Trophoblast cell (in vitro differentiated cells and primary cell): ENCODE measurements around the gene TUSC1.

Experiments used
- DNase-seq, 2 donors: peaks; one replicate each; pipeline ENCODE4 v3.0.0-alpha.2; 2016
- H2AFZ ChIP-seq: 2 replicates; pipeline ENCODE4 v1.6.1; 2013; ENCODE audit warnings: low read length, moderate library complexity, mild to moderate bottlenecking; ENCODE audit not compliant: insufficient read depth, poor library complexity
- H2AK5ac ChIP-seq: 2 replicates; pipeline ENCODE4 v1.6.1; 2013; ENCODE audit warnings: mild to moderate bottlenecking, low read length
- H2BK120ac ChIP-seq: 2 replicates; pipeline ENCODE4 v1.6.1; 2013; ENCODE audit warnings: low read length, mild to moderate bottlenecking, moderate library complexity; ENCODE audit not compliant: insufficient read depth, poor library complexity
- H2BK12ac ChIP-seq: 2 replicates; pipeline ENCODE4 v1.6.1; 2013; ENCODE audit warnings: mild to moderate bottlenecking, low read length, moderate library complexity
- H2BK5ac ChIP-seq: 2 replicates; pipeline ENCODE4 v1.6.1; 2013; ENCODE audit warnings: low read length, low read depth, moderate library complexity, mild to moderate bottlenecking; ENCODE audit not compliant: poor library complexity
- H3K14ac ChIP-seq: 2 replicates; pipeline ENCODE4 v1.6.1; 2013; ENCODE audit warnings: mild to moderate bottlenecking, low read length
- H3K18ac ChIP-seq: 2 replicates; pipeline ENCODE4 v1.6.1; 2013; ENCODE audit warnings: mild to moderate bottlenecking, low read length
- H3K23ac ChIP-seq: 2 replicates; pipeline ENCODE4 v1.6.1; 2013; ENCODE audit warnings: low read length
- H3K27ac ChIP-seq: 2 replicates; pipeline ENCODE4 v1.5.1; 2013; ENCODE audit warnings: low read depth, mild to moderate bottlenecking, inconsistent platforms, low read length, moderate library complexity
- H3K27me3 ChIP-seq: 2 replicates; pipeline ENCODE4 v1.6.1; 2013; ENCODE audit warnings: inconsistent platforms, mild to moderate bottlenecking, low read length, moderate library complexity; ENCODE audit not compliant: insufficient read depth
- H3K36me3 ChIP-seq, 2 experiments: 1 replicate in 1 of 2; 2 replicates in 1 of 2; pipeline ENCODE4 v1.6.1; 2013; ENCODE audit warnings: low read length in 2 of 2, mild to moderate bottlenecking in 2 of 2, moderate library complexity in 1 of 2; ENCODE audit not compliant: insufficient read depth in 2 of 2, control insufficient read depth in 1 of 2
- H3K4ac ChIP-seq: 2 replicates; pipeline ENCODE4 v1.6.1; 2013; ENCODE audit warnings: low read depth, mild to moderate bottlenecking, low read length, moderate library complexity
- H3K4me1 ChIP-seq, 2 experiments: 1 replicate in 1 of 2; 2 replicates in 1 of 2; pipeline ENCODE4 v1.6.1; 2013; ENCODE audit warnings: low read length in 2 of 2, mild to moderate bottlenecking in 2 of 2, moderate library complexity in 1 of 2; ENCODE audit not compliant: insufficient read depth in 2 of 2, control insufficient read depth in 1 of 2
- H3K4me2 ChIP-seq: 2 replicates; pipeline ENCODE4 v1.6.1; 2013; ENCODE audit warnings: inconsistent platforms, mild to moderate bottlenecking, low read length, moderate library complexity
- H3K4me3 ChIP-seq: 2 replicates; pipeline ENCODE4 v1.5.1; 2013; ENCODE audit warnings: mild to moderate bottlenecking, low read depth, low read length, inconsistent platforms
- H3K79me1 ChIP-seq: one replicate; pipeline ENCODE4 v1.6.1; 2013; ENCODE audit warnings: low read length
- H3K79me2 ChIP-seq: 2 replicates; pipeline ENCODE4 v1.6.1; 2013; ENCODE audit warnings: low read length, mild to moderate bottlenecking; ENCODE audit not compliant: control insufficient read depth, insufficient read depth, poor library complexity
- H3K9ac ChIP-seq: 2 replicates; pipeline ENCODE4 v1.6.1; 2013; ENCODE audit warnings: mild to moderate bottlenecking, low read length
- H3K9me3 ChIP-seq: 2 replicates; pipeline ENCODE4 v1.6.1; 2013; ENCODE audit warnings: low read depth, mild to moderate bottlenecking, control low read depth, inconsistent platforms, low read length; ENCODE audit not compliant: insufficient read depth
- H4K12ac ChIP-seq: 2 replicates; pipeline ENCODE4 v1.6.1; 2013; ENCODE audit warnings: low read depth, mild to moderate bottlenecking, low read length, moderate library complexity
- H4K8ac ChIP-seq: 2 replicates; pipeline ENCODE4 v1.6.1; 2013; ENCODE audit warnings: low read depth, mild to moderate bottlenecking, low read length, moderate library complexity
- H4K91ac ChIP-seq: one replicate; pipeline ENCODE4 v1.6.1; 2013; ENCODE audit warnings: low read depth, mild to moderate bottlenecking, low read length, moderate library complexity
- WGBS: extraction: QIAGEN DNeasy Blood & Tissue Kit; methylation state at CpG from one replicate; pipeline ENCODE4 v1.1.7; 2013; ENCODE audit warnings: missing lambda C conversion rate; ENCODE audit not compliant: insufficient read length, insufficient coverage; ENCODE audit errors: extremely low coverage; 5-methylcytosine and 5-hydroxymethylcytosine counted together

The TUSC1 gene

GRCh38 chr9:25709941-25710340, 31.7 kb upstream of the TUSC1 start:
- H3K18ac ChIP-seq: no peak overlapping the region
- no peak overlapping the region for H3K23ac ChIP-seq
- H3K36me3 ChIP-seq: no peaks in the 10 kb centered on the region
- H2BK5ac ChIP-seq: no peak overlapping the region
- H2AFZ ChIP-seq: no peak overlapping the region
- H3K4me3 ChIP-seq: no peak overlapping the region
- H3K27me3 ChIP-seq: no peaks in the 10 kb centered on the region
- peaks cover 0 to 2% of the 10 kb centered on the region in 2 experiments for H3K4me1 ChIP-seq
- H4K91ac ChIP-seq: no peak overlapping the region
- no peak overlapping the region for H3K14ac ChIP-seq
- no peak overlapping the region for H3K27ac ChIP-seq
- H3K4me2 ChIP-seq: no peak overlapping the region
- no peak overlapping the region for H4K8ac ChIP-seq
- no peaks in the 10 kb centered on the region for H3K79me2 ChIP-seq
- H3K9me3 ChIP-seq: no peaks in the 10 kb centered on the region
- H4K12ac ChIP-seq: no peak overlapping the region
- H3K79me1 ChIP-seq: no peaks in the 10 kb centered on the region
- H2BK120ac ChIP-seq: no peak overlapping the region
- no peak overlapping the region for H3K9ac ChIP-seq
- no peak overlapping the region for H3K4ac ChIP-seq
- H2BK12ac ChIP-seq: no peak overlapping the region
- no peak overlapping the region for H2AK5ac ChIP-seq
- DNase-seq: no peak

- no peak overlapping the region for H2BK5ac ChIP-seq
- no peaks in the 10 kb centered on the region for H3K9me3 ChIP-seq
- DNase-seq: no peak
- no peaks in the 10 kb centered on the region for H3K27me3 ChIP-seq
- H3K27ac ChIP-seq: no peak overlapping the region
- H3K18ac ChIP-seq: no peak overlapping the region
- no peak overlapping the region for H2AFZ ChIP-seq
- H3K4ac ChIP-seq: no peak overlapping the region
- no peak overlapping the region for H3K23ac ChIP-seq
- no peaks in the 10 kb centered on the region for H3K4me1 ChIP-seq
- H3K14ac ChIP-seq: no peak overlapping the region
- no peak overlapping the region for H4K8ac ChIP-seq
- H3K79me2 ChIP-seq: no peaks in the 10 kb centered on the region
- no peaks in the 10 kb centered on the region for H3K79me1 ChIP-seq
- H3K4me3 ChIP-seq: no peak overlapping the region
- H3K4me2 ChIP-seq: no peak overlapping the region
- no peak overlapping the region for H2BK120ac ChIP-seq
- no peaks in the 10 kb centered on the region for H3K36me3 ChIP-seq
- H3K9ac ChIP-seq: no peak overlapping the region
- H2BK12ac ChIP-seq: no peak overlapping the region
- H2AK5ac ChIP-seq: no peak overlapping the region
- no peak overlapping the region for H4K12ac ChIP-seq
- no CpG with 5 or more reads among the region's 4 CpGs for WGBS
- no peak overlapping the region for H4K91ac ChIP-seq
Measured at GRCh38 chr9:25704800-25705199, 26.6 kb upstream of the TUSC1 start.

- Histone ChIP-seq H3K4ac (no peak overlapping the region), H3K23ac (no peak overlapping the region), H3K9ac (no peak overlapping the region), H2BK12ac (no peak overlapping the region), H3K4me2 (no peak overlapping the region), H3K36me3 (no peaks in the 10 kb centered on the region), H4K8ac (no peak overlapping the region), H3K27ac (no peak overlapping the region), H3K27me3 (no peaks in the 10 kb centered on the region), H2BK5ac (no peak overlapping the region), H3K79me1 (no peaks in the 10 kb centered on the region), H4K91ac (no peak overlapping the region), H3K18ac (no peak overlapping the region), H3K9me3 (no peaks in the 10 kb centered on the region), H3K4me1 (no peaks in the 10 kb centered on the region), H3K4me3 (no peak overlapping the region), H3K79me2 (no peaks in the 10 kb centered on the region), H3K14ac (no peak overlapping the region), H4K12ac (no peak overlapping the region), H2BK120ac (no peak overlapping the region), H2AK5ac (no peak overlapping the region), H2AFZ (no peak overlapping the region)
- DNase-seq: no peak
- no CpG with 5 or more reads among the region's 2 CpGs for WGBS
Measured at GRCh38 chr9:25703701-25704357, 25.6 kb upstream of the TUSC1 start.

- Histone ChIP-seq H4K12ac (no peak overlapping the region), H3K36me3 (no peaks in the 10 kb centered on the region), H3K9me3 (no peaks in the 10 kb centered on the region), H3K4ac (no peak overlapping the region), H3K27ac (no peak overlapping the region), H2BK12ac (no peak overlapping the region), H2AFZ (no peak overlapping the region), H2BK120ac (no peak overlapping the region), H2AK5ac (no peak overlapping the region), H3K27me3 (no peaks in the 10 kb centered on the region), H2BK5ac (no peak overlapping the region), H3K18ac (no peak overlapping the region), H3K9ac (no peak overlapping the region), H3K4me2 (no peak overlapping the region), H3K4me1 (no peaks in the 10 kb centered on the region), H4K91ac (no peak overlapping the region), H3K14ac (no peak overlapping the region), H3K79me2 (no peaks in the 10 kb centered on the region), H3K23ac (no peak overlapping the region), H4K8ac (no peak overlapping the region), H3K79me1 (no peaks in the 10 kb centered on the region), H3K4me3 (no peak overlapping the region)
- DNase-seq: no peak
- WGBS: no CpG with 5 or more reads among the region's 3 CpGs
Measured at GRCh38 chr9:25702536-25702935, 24.3 kb upstream of the TUSC1 start.
